CD4-positive, alpha-beta T cell treated with Interferon gamma for 1 hour (primary cell): Measurements from ENCODE around the gene COL13A1.

Source experiments
- DNase-seq: peaks from one replicate; pipeline ENCODE4 v3.0.0-alpha.2; 2020

The COL13A1 gene

GRCh38 chr10:69869291-69869961 lies 67.7 kb downstream of the COL13A1 start:
- DNase-seq: no peak

- DNase-seq: no peak
These were observed 68.9 kb downstream of the COL13A1 start for GRCh38 chr10:69870591-69870990.

GRCh38 chr10:69871074-69871473 lies 69.4 kb downstream of the COL13A1 start:
- DNase-seq: no peak

GRCh38 chr10:69872323-69872722 lies 70.6 kb downstream of the COL13A1 start:
- DNase-seq: no peak

- no peak for DNase-seq
These were observed 71.5 kb downstream of the COL13A1 start for GRCh38 chr10:69873135-69873639.

GRCh38 chr10:69874449-69874848 lies 72.7 kb downstream of the COL13A1 start:
- DNase-seq: no peak

- DNase-seq: no peak
These were observed 74.2 kb downstream of the COL13A1 start for GRCh38 chr10:69875856-69876255.

- DNase-seq: no peak
These were observed 74.6 kb downstream of the COL13A1 start for GRCh38 chr10:69876286-69876685.

- DNase-seq: no peak
These were observed 75.2 kb downstream of the COL13A1 start for GRCh38 chr10:69876931-69877330.

- no peak for DNase-seq
These were observed 76.3 kb downstream of the COL13A1 start for GRCh38 chr10:69878038-69878437.

- DNase-seq: no peak
These were observed 77.2 kb downstream of the COL13A1 start for GRCh38 chr10:69878951-69879350.

GRCh38 chr10:69879634-69880257 lies 78.0 kb downstream of the COL13A1 start:
- no peak for DNase-seq

GRCh38 chr10:69880301-69881081 lies 78.8 kb downstream of the COL13A1 start:
- no peak for DNase-seq

GRCh38 chr10:69881202-69881601 lies 79.5 kb downstream of the COL13A1 start:
- no peak for DNase-seq

GRCh38 chr10:69883310-69884023 lies 81.8 kb downstream of the COL13A1 start:
- no peak for DNase-seq

- no peak for DNase-seq
These were observed 82.3 kb downstream of the COL13A1 start for GRCh38 chr10:69884024-69884367.

GRCh38 chr10:69884686-69885085 lies 83.0 kb downstream of the COL13A1 start:
- no peak for DNase-seq

GRCh38 chr10:69885379-69886013 lies 83.8 kb downstream of the COL13A1 start:
- no peak for DNase-seq

- no peak for DNase-seq
These were observed 87.3 kb downstream of the COL13A1 start for GRCh38 chr10:69888882-69889584.

GRCh38 chr10:69890065-69890847 lies 88.5 kb downstream of the COL13A1 start:
- DNase-seq: no peak

GRCh38 chr10:69891057-69891617 lies 89.4 kb downstream of the COL13A1 start:
- DNase-seq: no peak
